GM18517 (cell line): ENCODE measurements around the gene SCO2.
A peak's percentile ranks its signal among the peaks of the same experiment; 100 is the strongest.
"Not testable (repeated sequence)": the region's sequence is repeated elsewhere in the genome, so short reads cannot be mapped to it uniquely, and the experiment has no call there.

ENCODE experiments used
- ATAC-seq: cut with Tn5 transposase; IDR thresholded peaks from one replicate; pipeline ENCODE4 v1.9.1; 2021; ENCODE audit warnings: mild to moderate bottlenecking, moderate library complexity; ENCODE audit not compliant: unreplicated experiment

Gene SCO2

GRCh38 chr22:50522208-50522805 lies 3.1 kb downstream of the SCO2 start:
- ATAC-seq: no peak

GRCh38 chr22:50521710-50522109 lies 3.7 kb downstream of the SCO2 start:
- ATAC-seq: no peak

GRCh38 chr22:50520826-50521453 lies 4.5 kb downstream of the SCO2 start:
- no peak for ATAC-seq

GRCh38 chr22:50520184-50520583 lies 5.2 kb downstream of the SCO2 start:
- ATAC-seq: not testable (repeated sequence)

- no peak for ATAC-seq
These were observed 6.2 kb downstream of the SCO2 start for GRCh38 chr22:50519151-50519550.

- no peak for ATAC-seq
These were observed 6.8 kb downstream of the SCO2 start for GRCh38 chr22:50518606-50519005.

GRCh38 chr22:50517495-50518260 lies 7.7 kb downstream of the SCO2 start:
- ATAC-seq: no peak

- no peak for ATAC-seq
These were observed 8.5 kb downstream of the SCO2 start for GRCh38 chr22:50516891-50517290.

- no peak for ATAC-seq
These were observed 9.3 kb downstream of the SCO2 start for GRCh38 chr22:50516068-50516467.

GRCh38 chr22:50513175-50513574 lies 12.2 kb downstream of the SCO2 start:
- no peak for ATAC-seq

- ATAC-seq: no peak
These were observed 16.5 kb downstream of the SCO2 start for GRCh38 chr22:50508897-50509296.

- peak; percentile 67 for ATAC-seq
These were observed 17.2 kb downstream of the SCO2 start, which contains the start of gene NCAPH2 for GRCh38 chr22:50507991-50508884. TSS of gene NCAPH2 (plus strand) at chr22:50508224. CDS start at chr22:50508338, 114 bp downstream.

- peak; percentile 37 for ATAC-seq
These were observed 17.9 kb downstream of the SCO2 start, which contains the start of gene LMF2 for GRCh38 chr22:50507421-50507990. TSS of gene LMF2 (minus strand) at chr22:50507702. CDS start at chr22:50507675, 27 bp downstream.

- no peak for ATAC-seq
These were observed 18.6 kb downstream of the SCO2 start for GRCh38 chr22:50506611-50507420.

- no peak for ATAC-seq
These were observed 19.4 kb downstream of the SCO2 start for GRCh38 chr22:50505776-50506610.

- no peak for ATAC-seq
These were observed 20.1 kb downstream of the SCO2 start for GRCh38 chr22:50505276-50505775.

- no peak for ATAC-seq
These were observed 20.8 kb downstream of the SCO2 start for GRCh38 chr22:50504369-50505211.
